ENCODE results near the gene BRI3.

DNA sequence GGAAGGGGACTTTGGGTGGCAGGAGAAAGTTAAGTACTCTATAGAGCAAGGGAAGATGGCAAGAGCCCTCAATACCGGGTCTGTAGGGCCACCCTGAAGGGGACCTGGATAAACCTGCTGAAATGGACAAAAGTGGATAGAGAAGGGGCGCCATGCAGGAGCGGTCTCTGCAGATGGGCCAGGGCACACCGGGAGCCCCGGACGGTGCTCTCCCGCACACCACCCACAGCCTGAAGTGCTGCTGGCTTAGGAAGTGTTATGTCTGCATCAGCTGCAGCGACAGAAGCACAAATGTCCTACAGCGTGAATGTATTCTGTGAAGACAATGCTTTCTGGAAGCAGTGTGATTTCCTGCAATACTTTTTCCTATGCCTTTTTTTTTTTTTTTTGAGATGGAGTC is 37.7 kb downstream of the BRI3 start:
- TF ChIP-seq, protein P1, sequence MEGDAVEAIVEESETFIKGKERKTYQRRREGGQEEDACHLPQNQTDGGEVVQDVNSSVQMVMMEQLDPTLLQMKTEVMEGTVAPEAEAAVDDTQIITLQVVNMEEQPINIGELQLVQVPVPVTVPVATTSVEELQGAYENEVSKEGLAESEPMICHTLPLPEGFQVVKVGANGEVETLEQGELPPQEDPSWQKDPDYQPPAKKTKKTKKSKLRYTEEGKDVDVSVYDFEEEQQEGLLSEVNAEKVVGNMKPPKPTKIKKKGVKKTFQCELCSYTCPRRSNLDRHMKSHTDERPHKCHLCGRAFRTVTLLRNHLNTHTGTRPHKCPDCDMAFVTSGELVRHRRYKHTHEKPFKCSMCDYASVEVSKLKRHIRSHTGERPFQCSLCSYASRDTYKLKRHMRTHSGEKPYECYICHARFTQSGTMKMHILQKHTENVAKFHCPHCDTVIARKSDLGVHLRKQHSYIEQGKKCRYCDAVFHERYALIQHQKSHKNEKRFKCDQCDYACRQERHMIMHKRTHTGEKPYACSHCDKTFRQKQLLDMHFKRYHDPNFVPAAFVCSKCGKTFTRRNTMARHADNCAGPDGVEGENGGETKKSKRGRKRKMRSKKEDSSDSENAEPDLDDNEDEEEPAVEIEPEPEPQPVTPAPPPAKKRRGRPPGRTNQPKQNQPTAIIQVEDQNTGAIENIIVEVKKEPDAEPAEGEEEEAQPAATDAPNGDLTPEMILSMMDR (IDR thresholded peaks at IDR 0.05) = no peak
- TF ChIP-seq POLR2AphosphoS5 (IDR thresholded peaks at IDR 0.05; ENCODE audit: low read depth, low read length) = no peak
- TF ChIP-seq TCF7L2 (IDR thresholded peaks at IDR 0.05; ENCODE audit: low read depth, low read length) = no peak
